OCI-LY1 (cell line): ENCODE measurements around the gene NIPA2.

Source experiments
- H2AFZ ChIP-seq: fragments of 200-600 bp; sonication (generic), shearing (Covaris generic); 2 replicates; pipeline ENCODE4 v1.6.0; 2014; ENCODE audit warnings: antibody characterized with exemption, mild to moderate bottlenecking, low read length
- H3F3A ChIP-seq: fragments of 200-600 bp; sonication (generic), shearing (Covaris generic); 2 replicates; pipeline ENCODE4 v1.6.0; 2014; ENCODE audit warnings: mild to moderate bottlenecking, antibody characterized with exemption, low read length, moderate library complexity; ENCODE audit not compliant: insufficient read depth
- H3K27ac ChIP-seq: fragments of 200-600 bp; sonication (generic); 2 replicates; pipeline ENCODE4 v1.5.1; 2014; ENCODE audit warnings: low read length, mixed run types, mild to moderate bottlenecking, low read depth; ENCODE audit not compliant: poor library complexity, severe bottlenecking
- H3K27me3 ChIP-seq: fragments of 200-600 bp; sonication (generic); 2 replicates; pipeline ENCODE4 v1.6.0; 2014; ENCODE audit warnings: antibody characterized with exemption, mild to moderate bottlenecking, low read length, moderate library complexity; ENCODE audit not compliant: insufficient read depth
- H3K36me3 ChIP-seq: fragments of 200-600 bp; sonication (generic); 2 replicates; pipeline ENCODE4 v1.6.1; 2014; ENCODE audit warnings: mild to moderate bottlenecking, antibody characterized with exemption, low read length, moderate library complexity, mixed read lengths; ENCODE audit not compliant: insufficient read depth
- H3K4me1 ChIP-seq: fragments of 200-600 bp; sonication (generic); 2 replicates; pipeline ENCODE4 v1.5.1; 2014; ENCODE audit warnings: mild to moderate bottlenecking, low read length, moderate library complexity; ENCODE audit not compliant: insufficient read depth, severe bottlenecking
- H3K4me2 ChIP-seq: fragments of 200-600 bp; sonication (generic), shearing (Covaris generic); 2 replicates; pipeline ENCODE4 v1.6.1; 2014; ENCODE audit warnings: low read length
- H3K4me3 ChIP-seq: fragments of 200-600 bp; sonication (generic); 2 replicates; pipeline ENCODE4 v1.5.1; 2014; ENCODE audit warnings: low read length, low read depth, mild to moderate bottlenecking, mixed read lengths; ENCODE audit not compliant: poor library complexity, severe bottlenecking
- H3K79me2 ChIP-seq: fragments of 200-600 bp; shearing (Covaris generic); 2 replicates; pipeline ENCODE4 v1.6.1; 2016; ENCODE audit warnings: mixed run types, low read length, mixed read lengths; ENCODE audit not compliant: insufficient read depth
- H3K9ac ChIP-seq: fragments of 200-600 bp; sonication (generic), shearing (Covaris generic); 2 replicates; pipeline ENCODE4 v1.6.1; 2014; ENCODE audit warnings: mild to moderate bottlenecking, low read length, mixed read lengths
- H3K9me2 ChIP-seq: fragments of 200-600 bp; sonication (generic), shearing (Covaris generic); 2 replicates; pipeline ENCODE4 v1.6.1; 2014; ENCODE audit warnings: low read depth, mild to moderate bottlenecking, low read length, mixed read lengths
- H3K9me3 ChIP-seq: fragments of 200-600 bp; shearing (Covaris generic); 2 replicates; pipeline ENCODE4 v1.6.1; 2014; ENCODE audit warnings: low read length, mixed read lengths
- H4K20me1 ChIP-seq: fragments of 200-600 bp; sonication (generic), shearing (Covaris generic); 2 replicates; pipeline ENCODE4 v1.6.0; 2016; ENCODE audit warnings: mild to moderate bottlenecking, low read length; ENCODE audit not compliant: insufficient read depth
- CTCF ChIP-seq: fragments of 200-600 bp; sonication (generic), shearing (Covaris generic); IDR thresholded peaks from 2 replicates; pipeline ENCODE4 v1.5.1; 2017; ENCODE audit warnings: mild to moderate bottlenecking, antibody characterized with exemption, low read length, moderate library complexity, mixed read lengths
- EZH2 ChIP-seq: fragments of 200-600 bp; sonication (generic), shearing (Covaris generic); IDR thresholded peaks from 2 replicates; pipeline ENCODE4 v1.8.0; 2017; ENCODE audit warnings: borderline replicate concordance, mixed run types, mild to moderate bottlenecking, antibody characterized with exemption, low read length, moderate library complexity, mixed read lengths

NIPA2 gene

GRCh38 chr15:22831473-22831872 is 7.0 kb upstream of the NIPA2 start:
- H3K4me3 ChIP-seq: no peak overlapping the region
- no peak overlapping the region for H3K27ac ChIP-seq
- H3K9me3 ChIP-seq: no peaks in the 10 kb centered on the region
- no peaks in the 10 kb centered on the region for H4K20me1 ChIP-seq
- no peak overlapping the region for H3K9ac ChIP-seq
- H3K36me3 ChIP-seq: peaks cover 25% of the 10 kb centered on the region
- H3K4me2 ChIP-seq: no peak overlapping the region
- no peak overlapping the region for H2AFZ ChIP-seq
- no peaks in the 10 kb centered on the region for H3K9me2 ChIP-seq
- no peaks in the 10 kb centered on the region for H3K27me3 ChIP-seq
- no peaks in the 10 kb centered on the region; the same call in 1 of the 2 replicates for H3F3A ChIP-seq
- no peaks in the 10 kb centered on the region for H3K4me1 ChIP-seq
- H3K79me2 ChIP-seq: no peaks in the 10 kb centered on the region
- TF ChIP-seq EZH2 (no peak), CTCF (no peak)

- Histone ChIP-seq H3K27ac (peak overlapping the region; percentile 83), H3K4me2 (peak overlapping the region; percentile 82), H3K4me3 (peak overlapping the region; percentile 87), H2AFZ (no peak overlapping the region), H3K9me2 (no peaks in the 10 kb centered on the region), H3K79me2 (peaks cover 44% of the 10 kb centered on the region), H3K4me1 (peaks cover 10% of the 10 kb centered on the region), H3K9ac (peak overlapping the region; percentile 83), H3K27me3 (no peaks in the 10 kb centered on the region), H3F3A (peaks cover 8% of the 10 kb centered on the region; the same call in 1 of the 2 replicates), H3K36me3 (peaks cover 23% of the 10 kb centered on the region; the same call in 1 of the 2 replicates), H3K9me3 (no peaks in the 10 kb centered on the region), H4K20me1 (no peaks in the 10 kb centered on the region)
- TF ChIP-seq EZH2: no peak
- TF ChIP-seq CTCF: no peak
Observed at GRCh38 chr15:22839046-22839695, 705 bp downstream of the NIPA2 start.

GRCh38 chr15:22844421-22845288 is 6.2 kb downstream of the NIPA2 start:
- no peak overlapping the region for H3K4me2 ChIP-seq

More at GRCh38 chr15:22844421-22845288, 6.2 kb downstream of the NIPA2 start:
- Histone ChIP-seq H4K20me1 (no peaks in the 10 kb centered on the region), H3K79me2 (peaks cover 64% of the 10 kb centered on the region), H3F3A (peaks cover under 1% of the 10 kb centered on the region; the same call in 1 of the 2 replicates), H3K27ac (no peak overlapping the region), H3K9me3 (no peaks in the 10 kb centered on the region), H3K36me3 (peaks cover 68% of the 10 kb centered on the region), H3K9me2 (no peaks in the 10 kb centered on the region), H3K27me3 (no peaks in the 10 kb centered on the region), H3K4me1 (peaks cover 10% of the 10 kb centered on the region), H3K9ac (no peak overlapping the region), H3K4me3 (no peak overlapping the region), H2AFZ (no peak overlapping the region)
- TF ChIP-seq CTCF (no peak), EZH2 (no peak)
